Colon (tissue), 2 donors: ENCODE data around the gene POGZ.
"Not testable (repeated sequence)": the region's sequence is repeated elsewhere in the genome, so short reads cannot be mapped to it uniquely, and the experiment has no call there.

Experiments
- FAIRE-seq: peaks from 2 replicates; lab custom pipeline; 2012; peaks lifted over from hg19 to GRCh38; lab: Jason Lieb, UNC
- donor health status: control.
- donor health status: control.

POGZ gene

DNA sequence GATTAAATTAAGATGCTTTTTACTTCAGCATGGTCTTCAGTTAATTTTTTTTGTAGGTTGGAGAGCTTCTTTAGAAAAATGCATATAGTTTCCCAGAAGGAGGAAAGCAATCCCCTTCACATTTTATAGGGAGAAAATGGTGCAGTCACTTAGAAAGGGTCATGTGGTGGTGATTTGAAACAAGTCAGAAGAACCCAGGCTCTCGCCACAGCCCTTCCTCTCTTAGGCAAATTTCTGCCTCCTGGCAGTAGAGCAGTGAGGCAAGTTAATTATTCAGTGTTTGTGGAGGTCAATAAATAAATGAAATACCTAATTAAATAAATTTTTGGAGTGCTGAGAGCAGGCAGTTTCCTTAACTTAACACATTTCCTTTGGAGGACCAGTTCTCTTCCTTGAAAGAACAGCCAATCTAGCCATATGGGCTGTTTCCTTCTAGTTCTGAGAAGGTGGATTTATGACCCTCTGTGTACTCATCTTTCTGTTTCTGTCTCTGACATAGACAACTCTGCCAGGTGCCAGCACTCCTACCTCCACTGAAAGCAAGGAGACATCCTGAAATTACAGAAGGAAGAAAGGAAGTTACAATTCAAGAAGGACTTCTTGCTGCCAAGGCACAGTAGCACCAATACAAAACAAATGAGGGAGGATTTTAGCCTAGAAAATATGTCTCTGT, 19.0 kb upstream of the POGZ start:
- no peak for FAIRE-seq

DNA sequence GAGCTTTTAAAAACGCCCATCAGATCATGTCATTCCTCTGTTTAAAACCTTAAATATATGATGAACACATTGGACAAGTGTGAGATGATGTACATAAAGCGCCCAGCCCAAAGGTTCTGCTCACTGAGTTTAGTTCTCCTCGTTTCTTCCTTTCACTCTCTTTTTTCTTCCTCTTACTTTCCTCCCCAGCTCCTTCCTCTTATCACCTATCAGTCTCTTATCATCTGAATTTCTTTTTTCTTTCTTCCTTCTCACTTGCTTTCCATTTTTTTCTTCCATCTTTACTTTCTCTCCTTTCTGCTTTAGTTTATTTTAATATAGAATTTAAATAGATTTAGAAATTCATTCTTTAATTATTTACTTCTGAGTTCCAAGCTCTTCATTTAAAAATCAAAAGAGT, 17.8 kb upstream of the POGZ start:
- no peak for FAIRE-seq

DNA sequence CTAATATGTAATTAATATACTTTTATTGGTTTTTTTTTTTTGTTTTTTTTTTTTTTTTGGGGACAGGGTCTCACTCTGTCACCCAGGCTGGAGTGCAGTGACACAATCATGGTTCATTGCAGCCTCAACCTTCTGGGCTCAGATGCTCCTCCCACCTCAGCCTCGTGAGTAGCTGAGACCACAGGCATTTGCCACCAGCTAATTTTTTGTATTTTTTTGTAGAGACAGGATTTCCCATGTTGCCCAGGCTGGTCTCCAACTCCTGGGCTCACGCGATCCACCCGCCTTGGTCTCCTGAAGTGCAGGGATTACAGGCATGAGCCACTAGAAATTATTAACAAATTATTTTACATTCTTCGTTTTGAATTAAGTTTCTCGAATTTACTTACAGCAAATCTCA, 16.8 kb upstream of the POGZ start:
- FAIRE-seq = no peak

DNA sequence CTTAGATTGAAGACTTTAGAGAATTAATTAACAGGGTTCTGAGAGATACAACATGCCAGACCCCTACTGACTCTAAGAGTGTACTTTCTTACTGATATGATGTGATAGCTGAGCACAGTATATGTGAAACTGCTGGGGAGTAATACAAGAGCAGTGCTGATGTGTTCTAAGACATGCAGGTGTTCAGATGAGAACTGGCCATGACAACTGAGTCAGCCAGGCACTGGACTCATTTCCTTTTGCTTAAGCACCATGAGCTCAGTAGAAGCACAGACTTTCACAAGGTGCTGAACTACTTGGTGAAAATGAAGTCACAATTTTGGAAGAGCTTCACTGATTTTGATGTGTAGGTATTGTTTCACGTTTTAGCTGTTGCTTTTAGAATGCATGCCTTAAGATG, 15.9 kb upstream of the POGZ start:
- no peak for FAIRE-seq

DNA sequence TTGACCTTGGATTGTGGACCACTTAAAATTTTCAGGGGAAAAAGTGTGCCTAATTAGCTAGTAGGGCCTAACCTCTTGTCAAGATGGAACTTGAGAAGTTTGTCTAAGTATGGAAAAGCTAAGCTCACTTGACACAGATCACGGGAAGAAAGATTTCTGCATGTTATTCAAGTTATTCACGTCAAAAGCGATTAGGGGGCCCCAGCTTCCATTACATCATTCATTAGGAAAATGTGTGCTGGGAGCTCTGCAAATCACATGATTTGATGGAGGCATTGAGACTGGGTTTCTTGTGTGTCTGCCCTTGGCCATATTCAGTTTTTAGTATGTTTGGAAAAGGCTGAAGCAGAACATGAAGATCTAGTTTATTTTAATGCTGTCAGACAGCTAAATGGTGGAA, 15.5 kb upstream of the POGZ start:
- FAIRE-seq = no peak

DNA sequence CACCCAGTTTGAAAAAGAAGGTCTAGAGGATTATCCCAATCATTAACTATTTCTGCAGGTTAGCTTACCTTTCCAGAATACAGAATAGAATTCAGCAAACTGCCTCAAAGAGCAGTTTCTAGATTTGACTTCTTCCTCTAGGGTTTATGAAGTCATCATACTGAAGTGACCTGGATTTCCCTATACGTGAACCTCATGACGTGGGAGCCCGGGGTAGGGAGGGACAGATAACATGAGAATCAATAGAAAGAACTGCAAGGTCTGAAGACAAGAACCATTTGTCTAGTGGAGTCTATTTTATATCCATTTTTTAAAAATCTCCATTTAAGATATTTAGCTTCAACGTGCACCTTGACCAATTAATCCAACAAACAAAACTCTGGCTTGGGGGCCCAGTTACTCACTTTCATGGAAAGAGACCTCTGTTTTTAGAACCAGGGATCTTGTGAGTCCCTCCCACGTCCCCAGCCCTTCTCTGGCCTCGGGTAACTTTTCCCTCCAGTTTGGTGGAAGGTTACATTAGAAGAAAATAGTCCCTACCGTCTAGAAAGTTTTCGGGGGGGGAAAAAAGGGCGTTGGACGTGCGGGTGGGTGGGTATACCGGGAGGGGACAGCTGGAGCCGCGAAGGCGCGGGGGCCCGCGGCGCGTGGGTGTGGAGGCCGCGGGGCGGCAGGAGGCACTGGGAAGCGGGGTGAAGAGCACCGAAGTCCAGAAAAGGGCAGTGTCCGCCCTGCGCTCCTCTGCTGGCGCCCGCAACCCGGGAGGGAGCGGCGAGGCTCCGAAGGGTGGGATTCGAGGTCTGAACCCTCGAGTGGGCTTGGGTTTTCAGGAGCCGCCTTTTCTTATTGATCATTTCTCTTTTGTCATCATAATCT, 13.8 kb upstream of the POGZ start:
- FAIRE-seq = no peak

DNA sequence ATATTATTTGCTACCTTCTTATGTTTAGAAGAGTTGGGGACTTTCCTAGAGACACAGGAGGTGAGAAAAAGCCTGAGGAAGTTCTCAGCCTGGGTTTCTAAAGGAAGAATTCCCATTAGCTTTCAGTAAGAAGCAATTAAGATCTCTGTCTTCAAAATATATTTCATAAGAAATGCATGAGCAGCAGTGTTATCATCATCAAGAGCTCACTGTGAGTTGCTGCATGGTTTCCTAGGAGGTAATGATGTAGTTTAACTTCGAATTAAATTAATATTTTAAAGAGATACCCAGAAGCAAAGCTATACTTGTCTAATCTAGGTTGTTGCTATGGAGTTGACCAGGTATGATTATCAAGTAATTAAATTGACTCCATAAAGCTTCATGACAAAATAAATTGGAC, 5.7 kb upstream of the POGZ start:
- no peak for FAIRE-seq

DNA sequence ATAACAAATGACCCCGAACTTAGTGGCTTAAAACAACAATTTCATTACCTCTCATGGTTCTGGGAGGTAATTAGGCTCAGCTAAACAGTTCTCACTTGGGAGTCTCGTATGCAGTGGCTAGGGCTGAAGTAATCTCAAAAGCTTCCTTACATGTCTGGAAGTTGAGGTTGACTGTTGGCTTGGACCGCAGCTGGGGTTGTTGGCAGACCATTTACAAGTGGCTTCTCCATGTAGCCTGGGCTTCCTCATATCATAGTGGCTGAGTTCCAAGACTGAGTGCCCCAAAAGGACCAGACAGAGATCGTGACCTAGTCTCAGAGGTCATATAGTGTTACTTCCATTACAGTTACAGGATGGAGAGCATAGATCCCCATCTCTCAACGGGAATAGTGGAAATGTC, 2.4 kb upstream of the POGZ start:
- no peak for FAIRE-seq

DNA sequence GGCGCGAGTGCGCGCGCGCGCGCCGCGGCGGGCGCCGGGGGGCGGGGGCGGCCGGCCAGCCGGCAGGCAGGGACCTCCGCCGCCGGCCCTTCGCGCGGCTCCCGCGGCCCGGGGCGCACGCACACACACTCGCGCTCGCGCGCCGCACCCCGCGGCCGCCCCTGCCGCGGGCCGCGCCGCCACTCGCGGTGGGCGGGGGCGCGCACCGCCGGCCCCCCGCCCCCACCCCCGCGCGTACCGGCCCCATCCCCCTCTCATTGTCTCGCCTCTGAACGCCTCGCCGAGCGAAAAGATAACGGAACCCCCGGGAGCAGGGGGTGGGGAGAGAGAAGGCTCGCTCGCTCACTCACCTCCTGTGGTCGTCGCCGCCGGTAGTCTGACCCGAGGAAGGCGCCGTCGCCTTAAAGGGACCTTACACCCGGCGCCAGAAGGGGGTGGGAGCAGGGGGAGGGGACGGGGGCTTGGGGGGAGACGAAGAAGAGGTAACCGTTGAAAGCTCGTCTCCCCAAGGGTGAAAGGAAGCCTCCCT, 428 bp downstream of the POGZ start:
- FAIRE-seq = no peak

DNA sequence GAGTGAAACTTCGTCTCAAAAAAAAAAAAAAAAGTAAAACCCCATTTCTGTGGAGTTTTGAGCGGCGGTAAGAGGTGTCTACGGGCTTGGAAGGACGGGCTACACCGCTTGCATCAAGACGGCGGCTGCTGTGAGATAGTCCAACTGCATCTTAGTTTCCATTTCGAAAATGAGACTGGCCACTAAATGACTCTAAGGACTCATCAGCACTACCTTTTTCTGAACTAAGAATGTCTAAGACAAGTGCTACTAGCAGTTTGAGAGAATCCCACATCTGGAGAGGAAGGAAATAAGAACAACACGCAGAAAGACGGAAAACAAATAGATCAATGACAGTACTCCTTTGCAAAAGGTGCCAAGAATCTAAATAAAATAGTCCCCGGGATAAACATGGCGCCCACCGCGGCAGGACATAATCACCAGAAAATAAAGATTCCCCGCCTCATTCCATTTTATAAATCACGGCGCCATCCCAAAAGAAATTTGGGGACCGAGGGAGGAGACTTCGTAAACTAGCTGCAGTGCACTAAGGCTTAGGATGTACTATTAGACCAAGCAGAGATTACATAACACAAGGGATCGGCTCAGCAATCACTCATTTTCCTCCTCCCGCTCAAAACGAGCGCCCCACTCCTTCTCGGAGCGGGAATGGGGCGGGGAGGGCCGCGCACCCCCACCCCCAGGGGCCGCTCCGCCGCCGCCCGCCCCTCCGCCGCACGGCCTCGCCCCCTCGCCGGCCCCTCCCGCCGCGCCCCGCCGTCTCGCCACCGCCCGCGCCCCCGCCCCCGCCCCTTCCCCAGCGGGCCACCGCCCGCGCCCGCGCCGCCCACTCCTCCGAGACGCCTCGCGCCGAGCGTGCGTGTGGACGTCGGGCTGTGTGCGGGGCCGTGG, 1.1 kb downstream of the POGZ start:
- FAIRE-seq = no peak

DNA sequence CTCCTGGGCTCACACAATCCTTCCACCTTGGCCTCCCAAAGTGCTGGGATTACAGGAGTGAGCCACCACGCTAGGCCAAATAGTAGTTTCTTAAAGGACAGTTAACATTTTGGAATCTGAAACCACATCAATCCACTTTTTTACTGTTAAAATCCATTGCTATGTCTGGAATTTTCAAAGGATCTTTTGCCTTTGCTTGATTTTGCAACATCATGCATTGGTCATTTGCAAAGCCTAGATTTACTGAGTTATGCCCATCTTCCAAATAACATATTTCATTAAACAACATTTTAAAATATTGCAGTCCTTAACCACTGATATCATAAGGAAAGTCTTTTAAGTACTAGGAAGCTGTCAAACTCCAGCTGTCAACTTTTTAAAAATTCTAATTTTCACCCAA, 3.3 kb downstream of the POGZ start:
- no peak for FAIRE-seq

DNA sequence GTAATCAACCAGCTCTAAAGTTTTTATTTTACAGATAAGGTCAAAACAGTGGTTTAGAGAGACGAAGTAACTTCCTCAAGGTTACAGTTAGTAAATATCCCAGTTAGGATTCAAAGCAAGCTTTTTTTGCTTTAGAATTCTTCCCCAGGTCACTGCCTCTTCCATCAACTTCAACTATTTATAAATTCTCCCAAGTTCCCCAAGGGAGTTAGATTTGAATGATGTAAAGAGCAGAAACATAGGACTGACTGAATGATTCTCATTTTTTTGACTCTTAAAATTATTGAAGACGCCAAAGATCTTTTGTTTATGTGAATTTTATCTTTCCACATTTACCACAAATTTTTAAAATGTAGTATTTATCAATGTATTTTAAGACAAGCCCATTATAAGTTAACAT, 4.1 kb downstream of the POGZ start:
- FAIRE-seq = no peak

DNA sequence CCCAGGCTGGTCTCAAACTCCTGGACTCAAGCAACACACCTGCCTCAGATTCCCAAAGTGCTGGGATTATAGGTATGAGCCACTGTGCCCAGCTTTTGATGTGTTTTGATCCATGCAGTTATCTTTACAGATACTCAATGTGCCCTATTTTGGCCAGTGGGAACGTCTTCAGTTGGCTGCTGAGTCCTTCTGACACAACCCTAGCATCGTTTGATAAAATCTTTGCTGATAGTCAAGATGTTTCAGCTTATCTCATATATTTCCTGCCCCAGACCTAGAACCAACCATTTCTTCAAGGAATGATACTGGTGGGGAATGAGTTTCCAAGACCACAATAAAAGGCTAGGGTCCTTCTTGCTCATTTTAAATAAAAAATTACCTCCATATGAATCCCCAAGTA, 11.6 kb downstream of the POGZ start:
- no peak for FAIRE-seq

DNA sequence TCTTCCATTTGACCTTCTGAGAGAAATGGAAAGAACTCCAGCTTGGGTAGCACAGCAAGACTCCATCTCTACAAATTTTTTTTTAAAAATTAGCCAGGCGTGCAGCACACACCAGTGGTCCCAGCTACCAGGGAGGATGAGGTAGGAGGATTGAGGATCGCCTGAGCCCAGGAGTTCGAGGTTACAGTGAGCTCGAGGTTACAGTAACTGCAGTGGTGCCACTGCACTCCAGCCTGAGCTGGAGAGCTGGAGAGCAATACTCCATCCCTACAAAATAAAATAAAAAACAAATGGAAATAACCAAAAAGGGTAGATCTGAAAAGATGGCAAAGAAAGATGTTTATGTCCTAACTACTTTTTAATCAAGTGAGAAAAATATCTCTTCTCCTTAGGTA, 14.5 kb downstream of the POGZ start:
- FAIRE-seq = no peak

DNA sequence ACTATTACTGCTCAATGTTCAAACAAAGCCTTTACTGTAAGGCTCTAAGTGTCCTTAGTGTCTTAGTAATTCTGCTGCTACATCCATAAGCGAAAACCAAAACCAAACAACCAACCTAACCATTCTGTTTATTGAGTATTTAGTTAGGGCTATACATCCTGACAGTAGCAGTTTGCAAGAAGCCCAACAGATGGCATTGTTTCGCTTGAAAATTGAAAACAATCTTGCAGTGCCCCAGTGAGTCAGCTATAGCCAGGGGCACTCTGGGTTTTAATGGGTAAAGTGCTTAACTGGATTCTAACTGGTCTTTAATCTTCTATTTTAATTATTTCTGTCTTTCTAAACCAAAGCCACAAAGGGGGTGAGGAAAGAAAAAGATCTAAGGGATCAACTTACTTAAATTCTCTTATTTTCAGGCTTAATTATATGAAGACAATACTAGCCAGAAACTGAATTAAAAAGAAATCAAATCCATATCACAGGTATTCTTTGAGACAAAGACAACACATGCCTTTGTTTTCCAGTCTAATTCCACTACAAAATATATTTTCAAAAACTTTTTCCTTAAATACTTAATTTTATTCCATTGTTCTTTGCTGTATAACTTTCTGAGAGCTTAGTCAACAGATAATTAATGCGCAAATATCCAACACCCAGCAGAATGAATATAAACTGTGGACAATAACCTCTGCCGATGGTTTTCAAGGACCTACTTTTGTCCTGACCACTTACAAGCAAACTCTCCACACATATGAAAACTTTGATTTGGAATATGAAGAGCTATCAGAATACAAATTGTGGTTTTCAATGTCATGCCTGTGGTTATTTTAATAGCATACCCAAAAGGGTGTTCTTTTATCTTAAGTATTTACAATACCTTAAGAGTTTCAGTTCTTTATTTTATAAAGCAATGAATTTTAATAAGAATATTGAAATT, 15.2 kb downstream of the POGZ start:
- no peak for FAIRE-seq

DNA sequence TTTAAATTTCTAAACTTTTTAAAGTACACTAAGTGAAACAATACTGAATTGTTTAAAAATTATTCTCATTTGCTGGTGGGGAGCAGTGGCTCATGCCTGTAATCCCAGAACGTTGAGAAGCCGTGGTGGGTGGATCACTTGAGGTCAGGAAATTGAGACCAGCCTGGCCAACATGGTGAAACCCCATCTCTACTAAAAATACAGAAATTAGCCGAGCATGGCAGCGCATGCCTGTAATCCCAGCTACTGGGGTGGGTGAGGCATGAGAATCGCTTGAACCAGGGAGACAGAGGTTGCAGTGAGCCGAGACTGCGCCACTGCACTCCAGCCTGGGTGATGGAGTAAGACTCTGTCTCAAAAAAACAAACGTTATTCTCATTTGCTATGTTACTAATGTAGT, 21.9 kb downstream of the POGZ start:
- not testable (repeated sequence) for FAIRE-seq

DNA sequence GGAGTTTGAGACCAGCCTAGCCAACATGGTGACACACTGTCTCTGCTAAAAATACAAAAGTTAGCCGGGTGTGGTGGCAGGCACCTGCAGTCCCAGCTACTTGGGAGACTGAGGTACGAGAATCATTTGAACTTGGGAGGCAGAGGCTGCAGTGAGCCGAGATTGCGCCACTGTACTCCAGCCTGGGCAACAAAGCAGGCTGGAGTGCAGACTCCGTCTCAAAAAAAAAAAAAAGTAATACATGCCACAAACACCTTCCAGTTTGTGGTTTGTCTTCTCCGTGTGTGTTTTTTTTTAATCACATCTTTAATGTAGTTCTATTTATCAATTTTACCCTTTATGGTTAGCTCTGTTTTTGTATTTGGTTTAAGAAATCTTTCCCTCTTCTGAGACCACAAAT, 22.3 kb downstream of the POGZ start:
- no peak for FAIRE-seq

DNA sequence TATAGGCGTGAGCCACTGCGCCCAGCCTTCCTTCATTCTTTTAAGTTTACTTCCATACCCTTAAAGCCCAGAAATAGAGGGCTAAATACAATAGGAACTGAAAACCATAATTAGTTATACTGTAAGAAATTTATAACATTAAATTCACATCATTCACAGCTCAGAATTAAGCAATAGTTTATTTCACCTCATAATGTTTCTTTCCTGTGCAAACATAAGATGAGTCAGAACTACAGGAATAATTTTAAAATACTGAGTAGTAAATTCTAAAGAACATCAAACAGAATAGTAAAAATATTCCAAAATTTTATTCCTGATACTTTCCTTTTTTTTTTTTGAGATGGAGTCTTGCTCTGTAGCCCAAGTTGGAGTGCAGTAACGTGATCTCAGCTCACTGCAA, 24.1 kb downstream of the POGZ start:
- no peak for FAIRE-seq

DNA sequence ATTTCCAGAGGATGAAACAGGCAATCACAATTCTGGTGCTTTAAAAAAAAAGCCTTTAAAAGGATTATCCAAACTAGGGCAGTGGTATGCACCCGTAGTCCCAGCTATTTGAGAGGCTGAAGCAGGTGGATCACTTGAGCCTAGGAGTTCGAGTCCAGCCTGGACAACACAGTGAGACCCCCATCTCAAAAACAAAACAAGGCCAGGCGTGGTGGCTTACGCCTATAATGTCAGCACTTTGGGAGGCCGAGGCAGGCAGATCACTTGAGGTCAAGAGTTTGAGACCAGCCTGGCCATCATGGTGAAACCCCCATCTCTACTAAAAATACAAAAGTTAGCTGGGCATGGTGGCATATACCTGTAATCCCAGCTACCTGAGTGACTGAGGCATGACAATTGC, 25.5 kb downstream of the POGZ start:
- FAIRE-seq = not testable (repeated sequence)

DNA sequence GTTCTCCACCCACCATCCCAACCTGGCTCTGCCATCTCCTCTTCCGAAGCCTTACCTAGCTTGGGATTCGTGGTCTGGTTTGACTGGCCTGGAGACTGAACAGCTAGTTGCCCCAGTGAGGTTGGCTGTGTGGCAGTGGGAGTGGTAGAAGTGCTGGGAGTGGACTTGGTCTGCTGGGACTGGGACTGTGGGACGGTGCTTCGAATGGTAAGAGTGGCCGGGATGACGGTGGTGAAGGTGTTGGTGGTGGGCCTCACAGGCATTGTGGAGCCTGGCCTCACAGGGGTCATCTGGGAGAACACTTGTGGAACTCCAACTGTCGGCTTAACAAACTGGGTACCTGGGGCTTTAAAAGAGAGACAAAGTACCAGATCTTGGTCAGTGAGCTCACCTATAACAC, 31.2 kb downstream of the POGZ start:
- no peak for FAIRE-seq

DNA sequence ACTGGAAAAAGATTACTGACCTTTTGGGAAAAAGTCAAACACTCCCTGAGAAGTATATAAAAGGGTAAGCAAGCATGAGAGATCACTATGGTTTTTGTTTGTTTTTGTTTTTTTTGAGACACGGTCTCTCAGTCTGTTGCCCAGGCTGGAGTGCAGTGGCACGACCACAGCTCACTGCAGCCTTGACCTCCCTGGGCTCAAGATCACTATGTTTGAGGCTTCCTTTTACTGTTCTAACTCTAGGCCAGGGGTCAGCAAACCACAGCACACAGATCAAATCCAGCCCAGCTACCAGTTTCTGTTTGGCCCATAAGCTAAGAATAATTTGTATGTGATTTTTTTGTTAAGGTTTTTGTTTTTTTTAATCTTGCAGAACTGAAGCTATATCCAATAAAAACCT, 34.2 kb downstream of the POGZ start:
- no peak for FAIRE-seq

DNA sequence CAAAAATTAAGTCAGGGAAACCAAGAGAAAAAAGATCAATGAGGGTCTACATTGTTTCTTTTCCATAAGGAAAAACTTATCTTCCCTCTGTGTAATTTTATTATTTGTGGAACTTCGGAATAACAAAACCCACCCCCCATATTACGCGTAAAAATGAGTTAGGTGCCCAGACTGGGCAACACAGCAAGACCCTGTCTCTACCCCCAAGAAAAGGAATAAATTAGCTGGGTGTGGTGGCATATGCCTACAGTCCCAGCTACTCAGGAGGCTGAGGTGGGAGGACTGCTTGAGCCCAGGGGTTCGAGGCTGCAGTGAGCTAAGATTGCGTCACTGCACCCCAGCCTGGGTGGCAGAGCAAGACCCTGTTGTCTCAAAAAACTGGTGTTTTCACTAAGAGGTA, 39.5 kb downstream of the POGZ start:
- no peak for FAIRE-seq
